Neural cell (in vitro differentiated cells): Measurements from ENCODE around the gene FBXO34.

Source experiments
- EP300 ChIP-seq: fragments of 450-650 bp; conservative IDR thresholded peaks from 2 replicates; pipeline ENCODE4 v1.6.1; 2014; ENCODE audit warnings: antibody characterized with exemption, mild to moderate bottlenecking, moderate library complexity; ENCODE audit not compliant: poor library complexity, severe bottlenecking
- EZH2 ChIP-seq: fragments of 200-600, 300-800 bp; shearing (Covaris generic), sonication (generic); IDR thresholded peaks from 2 replicates; pipeline ENCODE4 v1.6.1; 2014; ENCODE audit warnings: antibody characterized with exemption, low read length, borderline replicate concordance, mild to moderate bottlenecking; ENCODE audit not compliant: insufficient read depth, poor library complexity, severe bottlenecking
- MXI1 ChIP-seq: fragments of 450-650 bp; conservative IDR thresholded peaks from 2 replicates; pipeline ENCODE4 v1.6.1; 2014; ENCODE audit warnings: antibody characterized with exemption, mild to moderate bottlenecking; ENCODE audit not compliant: poor library complexity, severe bottlenecking
- POLR2AphosphoS5 ChIP-seq: IDR thresholded peaks from 2 replicates; pipeline ENCODE4 v1.6.1; 2012
- RAD21 ChIP-seq: fragments of 450-650 bp; conservative IDR thresholded peaks from 2 replicates; pipeline ENCODE4 v1.6.1; 2014; ENCODE audit warnings: antibody characterized with exemption, mild to moderate bottlenecking, moderate library complexity
- TF ChIP-seq, protein P1 (sequence below): fragments of 450-650 bp; IDR thresholded peaks from 2 replicates; pipeline ENCODE4 v1.5.1; 2014; ENCODE audit warnings: antibody characterized with exemption, mild to moderate bottlenecking, moderate library complexity; ENCODE audit not compliant: poor library complexity, severe bottlenecking
- TF ChIP-seq, protein P2 (sequence below): IDR thresholded peaks from 2 replicates; pipeline ENCODE4 v1.6.1; 2012; ENCODE audit warnings: borderline replicate concordance

DNA sequence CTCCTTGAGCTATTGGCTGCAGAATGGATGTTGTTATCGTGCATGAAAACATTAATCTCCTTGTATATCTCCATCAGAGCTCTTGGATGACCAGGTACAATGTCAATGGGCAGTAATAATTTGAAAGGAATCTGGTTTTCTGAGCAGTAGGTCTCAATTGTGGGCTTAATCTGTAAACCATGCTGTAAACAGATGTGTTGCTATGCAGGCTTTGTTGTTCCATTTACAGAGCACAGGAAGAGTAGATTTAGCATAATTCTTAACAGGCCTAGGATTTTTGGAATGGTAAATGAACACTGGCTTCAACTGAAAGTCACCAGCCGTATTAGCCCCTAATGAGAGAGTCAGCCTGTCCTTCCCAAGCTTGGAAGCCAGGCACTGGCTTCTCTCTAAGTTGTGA is 90.0 kb downstream of the FBXO34 start:
- TF ChIP-seq, protein P1, sequence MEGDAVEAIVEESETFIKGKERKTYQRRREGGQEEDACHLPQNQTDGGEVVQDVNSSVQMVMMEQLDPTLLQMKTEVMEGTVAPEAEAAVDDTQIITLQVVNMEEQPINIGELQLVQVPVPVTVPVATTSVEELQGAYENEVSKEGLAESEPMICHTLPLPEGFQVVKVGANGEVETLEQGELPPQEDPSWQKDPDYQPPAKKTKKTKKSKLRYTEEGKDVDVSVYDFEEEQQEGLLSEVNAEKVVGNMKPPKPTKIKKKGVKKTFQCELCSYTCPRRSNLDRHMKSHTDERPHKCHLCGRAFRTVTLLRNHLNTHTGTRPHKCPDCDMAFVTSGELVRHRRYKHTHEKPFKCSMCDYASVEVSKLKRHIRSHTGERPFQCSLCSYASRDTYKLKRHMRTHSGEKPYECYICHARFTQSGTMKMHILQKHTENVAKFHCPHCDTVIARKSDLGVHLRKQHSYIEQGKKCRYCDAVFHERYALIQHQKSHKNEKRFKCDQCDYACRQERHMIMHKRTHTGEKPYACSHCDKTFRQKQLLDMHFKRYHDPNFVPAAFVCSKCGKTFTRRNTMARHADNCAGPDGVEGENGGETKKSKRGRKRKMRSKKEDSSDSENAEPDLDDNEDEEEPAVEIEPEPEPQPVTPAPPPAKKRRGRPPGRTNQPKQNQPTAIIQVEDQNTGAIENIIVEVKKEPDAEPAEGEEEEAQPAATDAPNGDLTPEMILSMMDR, result no peak
- TF ChIP-seq RAD21, result no peak
- TF ChIP-seq EP300, result no peak
- no peak for TF ChIP-seq POLR2AphosphoS5
- TF ChIP-seq, protein P2, sequence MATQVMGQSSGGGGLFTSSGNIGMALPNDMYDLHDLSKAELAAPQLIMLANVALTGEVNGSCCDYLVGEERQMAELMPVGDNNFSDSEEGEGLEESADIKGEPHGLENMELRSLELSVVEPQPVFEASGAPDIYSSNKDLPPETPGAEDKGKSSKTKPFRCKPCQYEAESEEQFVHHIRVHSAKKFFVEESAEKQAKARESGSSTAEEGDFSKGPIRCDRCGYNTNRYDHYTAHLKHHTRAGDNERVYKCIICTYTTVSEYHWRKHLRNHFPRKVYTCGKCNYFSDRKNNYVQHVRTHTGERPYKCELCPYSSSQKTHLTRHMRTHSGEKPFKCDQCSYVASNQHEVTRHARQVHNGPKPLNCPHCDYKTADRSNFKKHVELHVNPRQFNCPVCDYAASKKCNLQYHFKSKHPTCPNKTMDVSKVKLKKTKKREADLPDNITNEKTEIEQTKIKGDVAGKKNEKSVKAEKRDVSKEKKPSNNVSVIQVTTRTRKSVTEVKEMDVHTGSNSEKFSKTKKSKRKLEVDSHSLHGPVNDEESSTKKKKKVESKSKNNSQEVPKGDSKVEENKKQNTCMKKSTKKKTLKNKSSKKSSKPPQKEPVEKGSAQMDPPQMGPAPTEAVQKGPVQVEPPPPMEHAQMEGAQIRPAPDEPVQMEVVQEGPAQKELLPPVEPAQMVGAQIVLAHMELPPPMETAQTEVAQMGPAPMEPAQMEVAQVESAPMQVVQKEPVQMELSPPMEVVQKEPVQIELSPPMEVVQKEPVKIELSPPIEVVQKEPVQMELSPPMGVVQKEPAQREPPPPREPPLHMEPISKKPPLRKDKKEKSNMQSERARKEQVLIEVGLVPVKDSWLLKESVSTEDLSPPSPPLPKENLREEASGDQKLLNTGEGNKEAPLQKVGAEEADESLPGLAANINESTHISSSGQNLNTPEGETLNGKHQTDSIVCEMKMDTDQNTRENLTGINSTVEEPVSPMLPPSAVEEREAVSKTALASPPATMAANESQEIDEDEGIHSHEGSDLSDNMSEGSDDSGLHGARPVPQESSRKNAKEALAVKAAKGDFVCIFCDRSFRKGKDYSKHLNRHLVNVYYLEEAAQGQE, result no peak
- no peak for TF ChIP-seq EZH2
- no peak for TF ChIP-seq MXI1
